ENCODE results near the gene B2M.
"Not testable (repeated sequence)": the region's sequence is repeated elsewhere in the genome, so short reads cannot be mapped to it uniquely, and the experiment has no call there.

Gene B2M

DNA sequence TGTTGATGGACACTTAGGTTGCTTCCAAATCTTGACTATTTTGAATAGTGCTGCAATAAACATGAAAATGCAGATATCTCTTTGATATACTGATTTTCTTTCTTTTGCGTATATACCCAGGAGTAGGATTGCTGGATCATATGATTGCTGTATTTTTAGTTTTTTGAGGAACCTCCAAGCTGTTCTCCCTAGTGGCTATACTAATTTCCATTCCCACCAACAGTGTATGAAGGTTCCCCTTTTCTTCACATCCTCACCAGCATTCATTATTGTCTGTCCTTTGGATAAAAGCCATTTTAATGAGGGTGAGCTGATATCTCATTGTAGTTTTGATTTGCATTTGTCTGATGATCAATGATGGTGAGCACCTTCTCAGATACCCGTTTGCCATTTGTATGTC is 12.7 kb upstream of the B2M start:
- no peak for DNase-seq (ENCODE audit: low read depth, low spot score)

- not testable (repeated sequence) for DNase-seq (ENCODE audit: low read depth, low spot score)
Observed at GRCh38 chr15:44700676-44701075, 10.6 kb upstream of the B2M start.

DNA sequence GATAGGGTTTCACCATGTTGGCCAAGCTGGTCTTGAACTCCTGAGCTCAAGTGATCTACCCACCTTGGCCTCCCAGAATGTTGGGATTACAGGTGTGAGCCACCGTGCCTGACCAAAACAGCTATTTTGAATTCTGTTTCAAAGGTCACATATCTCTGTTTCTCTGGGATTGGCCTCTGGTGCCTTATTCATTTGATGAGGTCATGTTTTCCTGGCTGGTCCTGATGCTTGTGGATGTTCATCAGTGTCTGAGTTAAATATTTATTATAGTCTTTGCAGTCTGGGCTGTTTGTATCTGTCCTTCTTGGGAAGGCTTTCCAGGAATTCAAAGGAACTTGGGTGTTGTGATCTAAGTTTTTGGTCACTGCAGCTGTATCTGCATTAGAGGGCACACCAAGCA is 5.3 kb upstream of the B2M start:
- DNase-seq (ENCODE audit: low read depth, low spot score) = no peak

DNA sequence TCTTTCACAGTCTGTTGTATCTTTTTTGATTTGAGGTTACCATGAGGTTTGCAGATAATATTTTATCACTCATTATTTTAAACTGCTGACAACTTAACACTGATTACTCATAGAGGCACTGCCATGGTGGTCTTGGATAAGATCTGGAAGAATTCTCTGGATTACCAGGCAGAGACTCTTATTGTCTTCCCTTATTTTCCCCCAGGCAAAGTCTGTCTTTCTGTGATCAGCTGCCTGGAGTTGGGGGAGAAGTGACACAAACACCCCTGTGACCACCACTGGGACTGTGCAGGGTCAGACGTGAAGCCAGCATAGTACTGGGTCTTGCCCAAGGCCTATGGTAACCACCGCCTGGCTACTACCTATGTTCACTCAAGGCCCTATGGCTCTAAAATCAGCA is 4.9 kb upstream of the B2M start:
- DNase-seq (ENCODE audit: low read depth, low spot score) = no peak

DNA sequence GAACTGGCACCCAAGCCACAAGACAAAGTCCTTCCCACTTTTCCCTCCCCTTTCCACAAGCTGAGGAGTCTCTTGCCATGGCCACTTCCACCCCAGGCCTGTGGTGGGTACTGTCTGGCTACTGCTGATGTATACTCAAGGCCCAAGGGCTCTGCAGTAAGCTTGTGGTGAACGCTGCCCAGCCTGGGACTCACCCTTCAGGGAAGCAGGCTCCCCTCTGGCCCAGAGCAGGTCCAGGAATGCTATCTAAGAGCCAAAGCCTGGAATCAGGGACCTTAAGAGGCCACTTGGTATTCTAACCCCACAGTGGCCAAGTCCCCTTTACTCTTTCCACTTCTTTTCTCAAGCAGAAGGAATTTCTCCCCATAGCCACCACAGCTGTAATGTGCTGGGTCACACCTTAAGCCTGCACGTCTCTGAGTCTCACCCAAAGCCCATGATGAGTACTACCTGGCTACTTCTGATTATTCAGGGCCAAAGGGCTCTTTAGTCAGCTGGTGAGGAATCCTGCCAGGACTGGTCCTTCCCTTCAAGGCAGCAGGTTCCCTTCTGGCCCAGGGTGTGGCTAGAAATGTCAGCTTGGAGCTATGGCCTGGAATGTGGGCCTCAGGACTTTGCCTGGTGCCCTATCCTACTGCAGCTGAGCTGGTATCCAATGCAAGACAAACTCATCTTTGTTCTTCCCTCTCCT is 4.2 kb upstream of the B2M start:
- no peak for DNase-seq (ENCODE audit: low read depth, low spot score)

- no peak for DNase-seq (ENCODE audit: low read depth, low spot score)
Observed at GRCh38 chr15:44710236-44711095, 851 bp upstream of the B2M start.

DNA sequence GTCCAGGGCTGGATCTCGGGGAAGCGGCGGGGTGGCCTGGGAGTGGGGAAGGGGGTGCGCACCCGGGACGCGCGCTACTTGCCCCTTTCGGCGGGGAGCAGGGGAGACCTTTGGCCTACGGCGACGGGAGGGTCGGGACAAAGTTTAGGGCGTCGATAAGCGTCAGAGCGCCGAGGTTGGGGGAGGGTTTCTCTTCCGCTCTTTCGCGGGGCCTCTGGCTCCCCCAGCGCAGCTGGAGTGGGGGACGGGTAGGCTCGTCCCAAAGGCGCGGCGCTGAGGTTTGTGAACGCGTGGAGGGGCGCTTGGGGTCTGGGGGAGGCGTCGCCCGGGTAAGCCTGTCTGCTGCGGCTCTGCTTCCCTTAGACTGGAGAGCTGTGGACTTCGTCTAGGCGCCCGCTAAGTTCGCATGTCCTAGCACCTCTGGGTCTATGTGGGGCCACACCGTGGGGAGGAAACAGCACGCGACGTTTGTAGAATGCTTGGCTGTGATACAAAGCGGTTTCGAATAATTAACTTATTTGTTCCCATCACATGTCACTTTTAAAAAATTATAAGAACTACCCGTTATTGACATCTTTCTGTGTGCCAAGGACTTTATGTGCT is 527 bp downstream of the B2M start:
- DNase-seq (ENCODE audit: low read depth, low spot score) = no peak

DNA sequence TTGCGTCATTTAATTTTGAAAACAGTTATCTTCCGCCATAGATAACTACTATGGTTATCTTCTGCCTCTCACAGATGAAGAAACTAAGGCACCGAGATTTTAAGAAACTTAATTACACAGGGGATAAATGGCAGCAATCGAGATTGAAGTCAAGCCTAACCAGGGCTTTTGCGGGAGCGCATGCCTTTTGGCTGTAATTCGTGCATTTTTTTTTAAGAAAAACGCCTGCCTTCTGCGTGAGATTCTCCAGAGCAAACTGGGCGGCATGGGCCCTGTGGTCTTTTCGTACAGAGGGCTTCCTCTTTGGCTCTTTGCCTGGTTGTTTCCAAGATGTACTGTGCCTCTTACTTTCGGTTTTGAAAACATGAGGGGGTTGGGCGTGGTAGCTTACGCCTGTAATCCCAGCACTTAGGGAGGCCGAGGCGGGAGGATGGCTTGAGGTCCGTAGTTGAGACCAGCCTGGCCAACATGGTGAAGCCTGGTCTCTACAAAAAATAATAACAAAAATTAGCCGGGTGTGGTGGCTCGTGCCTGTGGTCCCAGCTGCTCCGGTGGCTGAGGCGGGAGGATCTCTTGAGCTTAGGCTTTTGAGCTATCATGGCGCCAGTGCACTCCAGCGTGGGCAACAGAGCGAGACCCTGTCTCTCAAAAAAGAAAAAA is 1.2 kb downstream of the B2M start:
- no peak for DNase-seq (ENCODE audit: low read depth, low spot score)

DNA sequence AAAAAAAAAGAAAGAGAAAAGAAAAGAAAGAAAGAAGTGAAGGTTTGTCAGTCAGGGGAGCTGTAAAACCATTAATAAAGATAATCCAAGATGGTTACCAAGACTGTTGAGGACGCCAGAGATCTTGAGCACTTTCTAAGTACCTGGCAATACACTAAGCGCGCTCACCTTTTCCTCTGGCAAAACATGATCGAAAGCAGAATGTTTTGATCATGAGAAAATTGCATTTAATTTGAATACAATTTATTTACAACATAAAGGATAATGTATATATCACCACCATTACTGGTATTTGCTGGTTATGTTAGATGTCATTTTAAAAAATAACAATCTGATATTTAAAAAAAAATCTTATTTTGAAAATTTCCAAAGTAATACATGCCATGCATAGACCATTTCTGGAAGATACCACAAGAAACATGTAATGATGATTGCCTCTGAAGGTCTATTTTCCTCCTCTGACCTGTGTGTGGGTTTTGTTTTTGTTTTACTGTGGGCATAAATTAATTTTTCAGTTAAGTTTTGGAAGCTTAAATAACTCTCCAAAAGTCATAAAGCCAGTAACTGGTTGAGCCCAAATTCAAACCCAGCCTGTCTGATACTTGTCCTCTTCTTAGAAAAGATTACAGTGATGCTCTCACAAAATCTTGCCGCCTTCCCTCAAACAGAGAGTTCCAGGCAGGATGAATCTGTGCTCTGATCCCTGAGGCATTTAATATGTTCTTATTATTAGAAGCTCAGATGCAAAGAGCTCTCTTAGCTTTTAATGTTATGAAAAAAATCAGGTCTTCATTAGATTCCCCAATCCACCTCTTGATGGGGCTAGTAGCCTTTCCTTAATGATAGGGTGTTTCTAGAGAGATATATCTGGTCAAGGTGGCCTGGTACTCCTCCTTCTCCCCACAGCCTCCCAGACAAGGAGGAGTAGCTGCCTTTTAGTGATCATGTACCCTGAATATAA is 2.0 kb downstream of the B2M start:
- DNase-seq (ENCODE audit: low read depth, low spot score) = no peak

GRCh38 chr15:44715142-44715796 is 4.0 kb downstream of the B2M start:
- DNase-seq (ENCODE audit: low read depth, low spot score) = no peak

- no peak for DNase-seq (ENCODE audit: low read depth, low spot score)
Observed at GRCh38 chr15:44715797-44716334, 4.5 kb downstream of the B2M start.

DNA sequence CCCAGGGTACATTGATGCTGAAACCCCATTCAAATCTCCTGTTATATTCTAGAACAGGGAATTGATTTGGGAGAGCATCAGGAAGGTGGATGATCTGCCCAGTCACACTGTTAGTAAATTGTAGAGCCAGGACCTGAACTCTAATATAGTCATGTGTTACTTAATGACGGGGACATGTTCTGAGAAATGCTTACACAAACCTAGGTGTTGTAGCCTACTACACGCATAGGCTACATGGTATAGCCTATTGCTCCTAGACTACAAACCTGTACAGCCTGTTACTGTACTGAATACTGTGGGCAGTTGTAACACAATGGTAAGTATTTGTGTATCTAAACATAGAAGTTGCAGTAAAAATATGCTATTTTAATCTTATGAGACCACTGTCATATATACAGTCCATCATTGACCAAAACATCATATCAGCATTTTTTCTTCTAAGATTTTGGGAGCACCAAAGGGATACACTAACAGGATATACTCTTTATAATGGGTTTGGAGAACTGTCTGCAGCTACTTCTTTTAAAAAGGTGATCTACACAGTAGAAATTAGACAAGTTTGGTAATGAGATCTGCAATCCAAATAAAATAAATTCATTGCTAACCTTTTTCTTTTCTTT is 5.8 kb downstream of the B2M start:
- DNase-seq (ENCODE audit: low read depth, low spot score) = no peak

- DNase-seq (ENCODE audit: low read depth, low spot score) = no peak
Observed at GRCh38 chr15:44718180-44718926, 7.0 kb downstream of the B2M start.

GRCh38 chr15:44718927-44719292 is 7.6 kb downstream of the B2M start:
- no peak for DNase-seq (ENCODE audit: low read depth, low spot score)

DNA sequence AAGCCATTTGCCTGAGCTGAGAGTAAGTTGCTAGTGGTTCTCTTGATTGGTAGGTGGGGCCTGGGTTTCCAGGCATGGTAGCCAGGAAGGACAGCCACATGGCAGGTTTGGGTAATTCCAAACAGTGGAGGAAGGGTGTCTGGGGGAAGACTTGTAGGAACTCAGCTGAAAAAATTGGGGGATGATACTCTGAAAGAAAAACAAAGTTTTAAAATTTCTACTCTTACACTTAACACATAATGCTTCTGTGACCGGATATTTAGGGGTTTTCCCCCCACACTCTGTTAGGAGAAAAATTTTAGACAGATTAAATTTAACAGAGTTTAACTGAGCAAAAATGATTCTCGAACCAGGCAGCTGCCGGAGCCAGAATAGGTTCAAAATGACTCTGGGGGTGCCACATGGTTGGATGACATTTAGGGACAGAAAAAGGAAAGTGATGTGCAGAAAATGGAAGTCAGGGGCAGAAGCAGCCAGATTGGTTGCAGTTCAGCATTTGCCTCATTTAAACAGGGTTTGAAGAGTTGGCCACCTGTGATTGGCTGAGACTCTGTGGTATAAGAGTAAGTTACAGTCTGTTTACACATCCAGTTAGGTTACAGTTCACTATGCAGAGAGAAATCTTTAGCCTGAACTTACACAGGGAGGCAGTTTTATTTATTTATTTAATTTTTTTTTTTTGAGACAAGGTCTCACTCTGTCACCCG is 8.1 kb downstream of the B2M start:
- no peak for DNase-seq (ENCODE audit: low read depth, low spot score)

GRCh38 chr15:44720000-44720435 is 8.7 kb downstream of the B2M start:
- not testable (repeated sequence) for DNase-seq (ENCODE audit: low read depth, low spot score)

DNA sequence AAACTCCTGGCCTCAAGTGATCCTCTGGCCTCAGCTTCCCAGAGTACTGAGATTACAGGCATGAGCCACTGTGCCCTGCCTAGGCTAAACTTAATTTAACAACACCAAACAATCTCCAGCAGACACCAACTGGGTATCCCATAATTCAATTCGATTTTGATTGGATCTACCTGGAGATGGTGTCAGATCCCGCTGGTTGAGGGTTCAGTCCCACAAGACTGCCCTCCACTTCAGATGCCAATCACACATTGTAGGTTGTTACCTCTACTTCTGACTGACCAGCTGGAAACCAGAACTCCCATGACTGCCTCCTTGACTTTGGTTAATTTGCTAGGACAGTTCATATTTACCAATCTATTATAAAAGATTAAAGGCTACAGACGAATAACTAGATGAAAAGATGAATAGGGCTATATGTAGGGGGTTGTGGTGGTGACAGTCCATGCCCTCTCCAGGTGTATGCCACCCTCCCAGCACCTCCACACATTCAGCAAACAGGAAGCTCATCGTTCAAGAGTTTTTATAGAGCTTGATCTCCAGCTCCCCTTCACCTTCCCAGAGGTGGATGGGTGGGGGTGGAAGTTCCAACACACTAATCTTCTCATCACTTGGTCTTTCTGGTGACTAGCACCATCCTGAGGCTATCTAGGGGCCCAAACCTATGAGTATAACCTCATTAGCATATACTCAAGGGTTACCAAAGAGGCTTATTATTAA is 9.3 kb downstream of the B2M start:
- DNase-seq (ENCODE audit: low read depth, low spot score) = no peak

- DNase-seq (ENCODE audit: low read depth, low spot score) = no peak
Observed at GRCh38 chr15:44722011-44722410, 10.7 kb downstream of the B2M start.

Data from iPS DF 19.7 (cell line).